Sigmoid colon (tissue), 7 donors: Measurements from ENCODE around the gene TMTC2. TPM values are rescaled to one million over a fixed set of nuclear protein-coding genes. Genes with fewer than 3 reads are reported as not detected.

ENCODE experiments used
- DNase-seq: peaks from one replicate; pipeline ENCODE4 v3.0.0-alpha.2; 2019
- H3K27ac ChIP-seq, 4 donors: fragments of 200-600 bp; sonication (generic); one replicate each; pipeline ENCODE4 v1.5.1; 2016 to 2019; ENCODE audit warnings: mild to moderate bottlenecking in 1 of 4
- H3K27me3 ChIP-seq, 3 donors: fragments of 200-600 bp; sonication (generic); one replicate each; pipeline ENCODE4 v1.5.1; 2019; ENCODE audit warnings: mild to moderate bottlenecking in 1 of 3
- H3K36me3 ChIP-seq, 4 donors: fragments of 200-600 bp; sonication (generic); one replicate each; pipeline ENCODE4 v1.5.1; 2016 to 2019
- H3K4me1 ChIP-seq, 4 donors: fragments of 200-600 bp; sonication (generic); one replicate each; pipeline ENCODE4 v1.5.1; 2017 to 2019
- H3K4me3 ChIP-seq, 4 donors: fragments of 200-600 bp; sonication (generic); one replicate each; pipeline ENCODE4 v1.5.1; 2017 to 2019; ENCODE audit warnings: mild to moderate bottlenecking in 2 of 4, moderate library complexity in 1 of 4
- H3K9me3 ChIP-seq, 4 donors: fragments of 200-600 bp in 3 of 4; sonication (generic) in 3 of 4; one replicate each; pipeline versions ENCODE4 v1.5.1 to v1.6.1; 2013 to 2019
- CTCF ChIP-seq, 4 experiments: fragments of 450-650 bp in 3 of 4; fragments of 200-600 bp in 1 of 4; IDR thresholded peaks; one replicate each; pipeline ENCODE4 v1.5.1; 2016 to 2019; ENCODE audit warnings: antibody characterized with exemption in 4 of 4, mild to moderate bottlenecking in 3 of 4, moderate library complexity in 2 of 4
- EP300 ChIP-seq, 4 donors: sonication (generic); formaldehyde crosslinking; IDR thresholded peaks; one replicate each; pipeline ENCODE4 v1.6.1; 2017; ENCODE audit warnings: antibody characterized with exemption in 4 of 4
- POLR2A ChIP-seq, 2 donors: fragments of 450-650 bp; IDR thresholded peaks; one replicate each; pipeline ENCODE4 v1.6.1; 2016; ENCODE audit warnings: antibody characterized with exemption in 2 of 2, mild to moderate bottlenecking in 2 of 2, moderate library complexity in 2 of 2
- POLR2AphosphoS5 ChIP-seq, 4 donors: sonication (generic); formaldehyde crosslinking; IDR thresholded peaks; one replicate each; pipeline ENCODE4 v1.6.1; 2017; ENCODE audit warnings: antibody characterized with exemption in 4 of 4
- WGBS, 2 donors: extraction: QIAGEN DNeasy Blood & Tissue Kit; methylation state at CpG; one replicate each; pipeline ENCODE4 v1.1.7; 2013; 5-methylcytosine and 5-hydroxymethylcytosine counted together
- intact Hi-C: fragments of 100-400 bp; cut with DNase I; formaldehyde crosslinking; loops from one replicate; pipeline ENCODE4 v1.15.1; 2023
- polyA plus RNA-seq, 3 donors: library from polyadenylated mRNA; stranded (reverse); fragments of 200-250 nt; gene quantifications; one replicate each; pipeline ENCODE4 v1.2.3, GENCODE V29; 2013
- total RNA-seq, 4 donors: library from RNA; depleted of rRNA; stranded (reverse); fragments of >200 nt; gene quantifications; one replicate each; pipeline ENCODE4 v1.1.0, GENCODE V29; 2016
- donor health status: healthy with polysubstance abuse.
- donor health status: Bipolar disorder and iron deficiency.
- donor health status: healthy.

TMTC2 gene
- total and polyA plus RNA-seq, 7 donors: 1.2 to 74.4 (median 61.2) TPM

- no peak overlapping the region for H3K27ac ChIP-seq
- DNase-seq: no peak
- TF ChIP-seq CTCF (IDR thresholded peaks at IDR 0.05): no peak
- no peak for TF ChIP-seq EP300 (IDR thresholded peaks at IDR 0.05)
- TF ChIP-seq POLR2A (IDR thresholded peaks at IDR 0.05): no peak
- no peak for TF ChIP-seq POLR2AphosphoS5 (IDR thresholded peaks at IDR 0.05)
- H3K9me3 ChIP-seq: peaks cover 0 to 11% (median 4%) of the 10 kb centered on the region in 4 donors
- peaks cover 0 to 24% (median 3%) of the 10 kb centered on the region in 4 donors for H3K4me1 ChIP-seq
- no peaks in the 10 kb centered on the region for H3K27me3 ChIP-seq
- intact Hi-C loops: loop anchor here (10.0 kb wide), 1 partner anchor 305 kb away; no protein-coding TSS in a partner anchor
- H3K4me3 ChIP-seq: no peak overlapping the region
- 47 to 49% methylated on average over 4 of the region's 4 CpGs for WGBS, 2 donors
- H3K36me3 ChIP-seq: peaks cover 0 to 40% (median 12%) of the 10 kb centered on the region in 4 donors
Observed at GRCh38 chr12:83010169-83010804, 323.6 kb downstream of the TMTC2 start.

GRCh38 chr12:83015390-83016217, 328.9 kb downstream of the TMTC2 start:
- Histone ChIP-seq H3K4me3 (peak overlapping the region; percentile 22 to 46 (median 40)), H3K9me3 (peaks cover 0 to 2% (median under 1%) of the 10 kb centered on the region in 4 donors), H3K36me3 (peaks cover 0 to 3% (median under 1%) of the 10 kb centered on the region in 4 donors), H3K27me3 (no peaks in the 10 kb centered on the region), H3K27ac (peak overlapping the region; percentile 30 to 88 (median 83)), H3K4me1 (peaks cover 0 to 53% (median 23%) of the 10 kb centered on the region in 4 donors)
- 70 to 76% methylated on average over 8 of the region's 8 CpGs for WGBS, 2 donors
- peak; percentile 73 for DNase-seq
- TF ChIP-seq EP300 (IDR thresholded peaks at IDR 0.05): peak in 2 of 4 donors; percentile 6 to 29
- TF ChIP-seq CTCF (IDR thresholded peaks at IDR 0.05): no peak
- TF ChIP-seq POLR2AphosphoS5 (IDR thresholded peaks at IDR 0.05): peak; percentile 29 to 59 (median 54)
- no peak for TF ChIP-seq POLR2A (IDR thresholded peaks at IDR 0.05)
- intact Hi-C loops: loop anchor here (5.0 to 10.0 kb wide), 2 partner anchors 299 to 328 kb away; partner anchors contain the start of gene TMTC2

- DNase-seq: peak; percentile 84
- peak overlapping the region; percentile 22 to 46 (median 40) for H3K4me3 ChIP-seq
Observed at GRCh38 chr12:83016218-83016835, 329.6 kb downstream of the TMTC2 start.

More at GRCh38 chr12:83016218-83016835, 329.6 kb downstream of the TMTC2 start:
- peak overlapping the region; percentile 30 to 88 (median 83) for H3K27ac ChIP-seq
- intact Hi-C loops: loop anchor here (5.0 to 10.0 kb wide), 2 partner anchors 298 to 329 kb away; partner anchors contain the start of gene TMTC2
- no peaks in the 10 kb centered on the region for H3K36me3 ChIP-seq
- TF ChIP-seq CTCF (IDR thresholded peaks at IDR 0.05): no peak
- peak; percentile 40 to 62 (median 61) for TF ChIP-seq POLR2AphosphoS5 (IDR thresholded peaks at IDR 0.05)
- no peak for TF ChIP-seq EP300 (IDR thresholded peaks at IDR 0.05)
- 81 to 89% methylated on average over 1 of the region's 1 CpG for WGBS, 2 donors
- no peaks in the 10 kb centered on the region for H3K27me3 ChIP-seq
- H3K9me3 ChIP-seq: no peaks in the 10 kb centered on the region
- H3K4me1 ChIP-seq: peaks cover 0 to 53% (median 23%) of the 10 kb centered on the region in 4 donors
